Pancreas (tissue), 10 donors: ENCODE data around the gene SHTN1. TPM values are rescaled to one million over a fixed set of nuclear protein-coding genes. Genes with fewer than 3 reads are reported as not detected.

Experiments
- ATAC-seq, 4 donors: fragments of 200-7000 bp; cut with Tn5 transposase; one replicate each; pipeline versions ENCODE4 v1.8.0 to v1.9.1; 2020; ENCODE audit warnings: mild to moderate bottlenecking in 4 of 4, moderate library complexity in 4 of 4
- DNase-seq, 6 donors: peaks; one replicate each; pipeline ENCODE4 v3.0.0-alpha.2; 2020
- FAIRE-seq: peaks from 2 replicates; lab custom pipeline; 2012; peaks lifted over from hg19 to GRCh38; lab: Jason Lieb, UNC
- H3K27ac ChIP-seq, 4 donors: fragments of 200-600 bp; sonication (generic); 1 replicate in 3 of 4; 2 replicates in 1 of 4; pipeline versions ENCODE4 v1.5.0 to v1.8.0; 2020
- H3K27me3 ChIP-seq, 4 donors: fragments of 200-600 bp; one replicate each; pipeline ENCODE4 v1.8.0; 2021
- H3K36me3 ChIP-seq, 3 donors: fragments of 200-600 bp; sonication (generic) in 1 of 3; one replicate each; pipeline versions ENCODE4 v1.5.0 to v1.8.0; 2020 to 2021
- H3K4me1 ChIP-seq, 3 donors: fragments of 200-600 bp; one replicate each; pipeline ENCODE4 v1.8.0; 2021
- H3K4me3 ChIP-seq, 4 donors: fragments of 200-600 bp; sonication (generic) in 2 of 4; one replicate each; pipeline versions ENCODE4 v1.5.0 to v1.8.0; 2020 to 2021
- H3K9me3 ChIP-seq, 4 donors: fragments of 200-600 bp; one replicate each; pipeline ENCODE4 v1.8.0; 2021
- CTCF ChIP-seq, 4 donors: fragments of 200-600 bp; sonication (generic) in 3 of 4; IDR thresholded peaks; one replicate each; pipeline versions ENCODE4 v1.5.0 to v1.8.0; 2021; ENCODE audit warnings: antibody characterized with exemption in 4 of 4
- WGBS, 2 donors: extraction: QIAGEN DNeasy Blood & Tissue Kit; methylation state at CpG; one replicate each; pipeline ENCODE4 v1.1.7; 2013; 5-methylcytosine and 5-hydroxymethylcytosine counted together
- intact Hi-C, 3 donors: fragments of 100-400 bp; cut with DNase I; formaldehyde crosslinking; loops; one replicate each; pipeline versions ENCODE4 v1.11.1 to v1.14.2; 2022
- polyA plus RNA-seq, 2 donors: library from polyadenylated mRNA; stranded (reverse); fragments of 200-250 nt; gene quantifications; one replicate each; pipeline ENCODE4 v1.2.3, GENCODE V29; 2013
- total RNA-seq, 6 donors: library from RNA; stranded (reverse); fragmentation: NEBNext Ultra II Directional in 4 of 6; extraction: Animal tissue kit (Norgen Biotek cat#: 25700) in 4 of 6; gene quantifications; one replicate each; pipeline versions ENCODE4 v1.2.1 to v1.2.4, GENCODE V29; 2021 to 2023
- donor health status: healthy with polysubstance abuse.
- donor health status: DM: no; HTN: no; CAD: no; lungs with moderate emphysema.
- donor health status: DM: no; HTN: no; CAD: no.
- donor health status: control.
- donor health status: control.
- donor health status: Bipolar disorder and iron deficiency.
- donor health status: DM: yes; HTN: yes; CAD: no.
- donor health status: DM: no; HTN: no; CAD: no.
- donor health status: DM: no; HTN: no; CAD: no.
- donor health status: DM: yes; HTN: yes; CAD: no.

SHTN1 gene
- total and polyA plus RNA-seq, 8 donors = 12.7 to 31.6 (median 20.2) TPM

GRCh38 chr10:116970050-116970449 is 34.9 kb downstream of the SHTN1 start:
- Histone ChIP-seq H3K27me3 (no peaks in the 10 kb centered on the region), H3K4me1 (no peaks in the 10 kb centered on the region), H3K9me3 (no peaks in the 10 kb centered on the region), H3K4me3 (no peak overlapping the region), H3K36me3 (peaks cover 0 to 13% (median 0%) of the 10 kb centered on the region in 3 donors), H3K27ac (no peak overlapping the region)
- DNase-seq (no peak), FAIRE-seq (no peak), ATAC-seq (no peak)
- TF ChIP-seq CTCF (IDR thresholded peaks at IDR 0.05) = no peak
- WGBS, 2 donors = 96 to 97% methylated on average over 5 of the region's 5 CpGs
- intact Hi-C loops = no loop called here

DNA sequence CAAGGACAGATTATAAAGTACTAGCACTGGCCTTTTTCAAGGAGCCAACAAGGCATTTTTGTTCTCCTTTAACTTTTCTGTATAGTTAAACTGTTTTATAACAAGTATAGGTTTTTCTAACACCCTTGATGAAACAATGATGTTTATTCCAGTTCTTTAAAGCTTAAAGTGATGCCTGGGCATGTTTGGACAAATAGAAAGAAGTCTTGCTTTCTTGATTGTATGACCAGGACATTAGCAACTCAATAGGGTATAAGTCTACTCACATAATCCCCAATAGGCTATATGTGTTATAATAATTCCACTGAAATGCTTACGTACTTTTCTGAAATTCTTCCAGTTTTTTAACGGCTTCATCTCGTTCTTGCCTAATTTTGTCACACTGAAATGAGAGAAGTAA is 36.7 kb downstream of the SHTN1 start:
- intact Hi-C loops = no loop called here
- ATAC-seq (no peak), DNase-seq (no peak), FAIRE-seq (no peak)
- Histone ChIP-seq H3K36me3 (peaks cover 0 to 13% (median 0%) of the 10 kb centered on the region in 3 donors), H3K4me1 (no peaks in the 10 kb centered on the region), H3K4me3 (no peak overlapping the region), H3K9me3 (no peaks in the 10 kb centered on the region), H3K27me3 (no peaks in the 10 kb centered on the region), H3K27ac (no peak overlapping the region)
- TF ChIP-seq CTCF (IDR thresholded peaks at IDR 0.05) = no peak
- 93 to 98% methylated on average over 3 of the region's 3 CpGs for WGBS, 2 donors

DNA sequence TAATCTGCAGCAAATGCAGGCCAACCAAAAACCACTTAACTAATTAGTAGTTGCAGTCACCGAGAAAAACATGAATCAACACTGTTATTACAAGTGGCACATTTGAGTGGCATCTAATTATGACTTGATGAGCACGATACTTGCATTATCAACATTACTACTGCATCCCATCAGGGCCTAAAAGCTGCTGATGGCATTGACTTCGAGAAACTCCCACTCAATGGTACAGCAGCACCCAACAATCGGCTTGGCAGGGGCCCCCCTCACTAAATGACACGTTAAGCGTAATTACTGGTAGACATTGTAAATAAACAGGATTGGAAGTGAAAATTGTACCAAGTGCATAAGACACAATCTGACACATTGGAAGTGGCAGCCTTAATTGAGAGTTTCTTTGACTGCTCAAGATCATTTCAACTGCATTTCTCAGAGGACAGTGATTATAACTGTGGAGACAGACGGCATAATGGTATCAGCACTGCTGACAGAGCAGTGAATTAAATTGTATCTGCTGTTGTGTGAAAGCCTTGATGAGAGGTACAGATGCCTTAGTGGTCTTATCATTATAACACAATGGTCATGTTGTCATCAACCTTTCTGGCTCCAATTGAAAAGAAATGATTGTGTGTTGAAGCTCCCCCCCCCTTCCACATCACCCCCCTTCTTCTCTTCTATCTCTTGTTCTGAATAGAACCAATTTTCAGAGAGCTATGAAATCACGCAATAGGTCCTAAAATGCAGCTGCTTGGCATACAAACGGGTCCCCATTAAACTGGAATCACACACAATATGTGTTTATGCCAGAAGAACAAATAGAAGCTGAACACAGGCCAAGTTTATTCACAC is 43.4 kb downstream of the SHTN1 start:
- 83 to 85% methylated on average over 9 of the region's 9 CpGs for WGBS, 2 donors
- Histone ChIP-seq H3K9me3 (no peaks in the 10 kb centered on the region), H3K27ac (no peak overlapping the region), H3K4me3 (no peak overlapping the region), H3K4me1 (no peaks in the 10 kb centered on the region), H3K27me3 (no peaks in the 10 kb centered on the region), H3K36me3 (peaks cover 0 to 5% (median 0%) of the 10 kb centered on the region in 3 donors)
- DNase-seq = no peak
- intact Hi-C loops = no loop called here
- FAIRE-seq = no peak
- no peak for ATAC-seq
- no peak for TF ChIP-seq CTCF (IDR thresholded peaks at IDR 0.05)

DNA sequence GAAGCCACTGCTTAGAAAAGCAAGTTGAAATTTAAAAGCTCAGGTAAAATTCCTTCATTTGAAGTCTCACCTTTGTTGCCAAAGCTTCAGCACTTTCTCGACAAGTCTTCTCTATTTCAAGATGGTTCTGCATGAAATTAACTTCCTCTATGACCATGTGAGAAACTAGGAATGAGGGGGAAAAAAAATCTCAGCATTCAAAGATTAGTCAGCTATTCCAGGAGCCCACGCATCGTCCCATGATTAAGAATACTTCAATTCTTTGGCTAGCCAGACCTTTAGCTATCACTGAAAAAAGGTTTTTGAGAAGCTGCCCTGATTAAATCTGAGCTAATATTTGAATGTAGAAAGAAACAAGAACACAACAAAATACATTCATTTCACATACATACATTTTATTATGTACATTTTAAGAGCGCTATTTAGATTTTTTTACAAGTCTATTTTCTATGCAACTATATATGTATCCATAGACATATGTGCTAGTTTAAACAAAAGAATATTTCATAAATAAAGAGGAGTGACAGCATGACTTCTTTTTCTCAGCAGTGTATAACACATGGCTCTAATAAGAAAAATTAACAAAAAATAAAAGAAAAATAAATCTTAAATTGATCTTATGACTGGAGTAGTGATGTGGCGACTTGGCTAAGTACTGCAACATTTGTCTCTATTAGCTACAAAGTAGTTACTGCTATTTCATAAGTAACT is 44.8 kb downstream of the SHTN1 start:
- WGBS, 2 donors = 90 to 94% methylated on average over 5 of the region's 5 CpGs

More for the DNA sequence above, 44.8 kb downstream of the SHTN1 start:
- no peaks in the 10 kb centered on the region for H3K9me3 ChIP-seq
- intact Hi-C loops = no loop called here
- DNase-seq (no peak), FAIRE-seq (no peak), ATAC-seq (no peak)
- no peak overlapping the region for H3K4me3 ChIP-seq
- no peaks in the 10 kb centered on the region for H3K4me1 ChIP-seq
- H3K36me3 ChIP-seq = no peaks in the 10 kb centered on the region
- H3K27me3 ChIP-seq = no peaks in the 10 kb centered on the region
- TF ChIP-seq CTCF (IDR thresholded peaks at IDR 0.05) = no peak
- H3K27ac ChIP-seq = no peak overlapping the region
